Bronchial epithelial cell (primary cell): ENCODE measurements around the gene XIAP. TPM values are rescaled to one million over a fixed set of nuclear protein-coding genes. Genes with fewer than 3 reads are reported as not detected.
"Not testable (repeated sequence)": the region's sequence is repeated elsewhere in the genome, so short reads cannot be mapped to it uniquely, and the experiment has no call there.

Source experiments
- DNase-seq: peaks from one replicate; pipeline ENCODE4 v3.0.0-alpha.2; 2010; ENCODE audit warnings: low read depth
- FAIRE-seq: peaks from 2 replicates; lab custom pipeline; 2011; peaks lifted over from hg19 to GRCh38; lab: Jason Lieb, UNC
- H3K27me3 ChIP-seq: 2 replicates; pipeline ENCODE4 v1.5.1; 2011; ENCODE audit warnings: low read length; ENCODE audit not compliant: control insufficient read depth, insufficient read depth
- H3K36me3 ChIP-seq: 2 replicates; pipeline ENCODE4 v1.5.1; 2011; ENCODE audit warnings: low read length; ENCODE audit not compliant: control insufficient read depth, insufficient read depth
- H3K4me3 ChIP-seq: 2 replicates; pipeline ENCODE4 v1.5.1; 2011; ENCODE audit warnings: mild to moderate bottlenecking, low read depth, low read length, control low read depth
- total RNA-seq: library from RNA; depleted of rRNA; stranded (reverse); fragments of >200 nt; gene quantifications from 2 replicates; pipeline ENCODE4 v1.2.1, GENCODE V29; 2014
- TF ChIP-seq, protein P1 (sequence below): IDR thresholded peaks from 2 replicates; pipeline ENCODE4 v1.5.1; 2011; ENCODE audit warnings: mild to moderate bottlenecking, moderate library complexity, low read length, control low read depth, inconsistent platforms; ENCODE audit not compliant: insufficient read depth, severe bottlenecking

XIAP gene
- total RNA-seq, 1 donor from 2014 or later, result 41.6 TPM

DNA sequence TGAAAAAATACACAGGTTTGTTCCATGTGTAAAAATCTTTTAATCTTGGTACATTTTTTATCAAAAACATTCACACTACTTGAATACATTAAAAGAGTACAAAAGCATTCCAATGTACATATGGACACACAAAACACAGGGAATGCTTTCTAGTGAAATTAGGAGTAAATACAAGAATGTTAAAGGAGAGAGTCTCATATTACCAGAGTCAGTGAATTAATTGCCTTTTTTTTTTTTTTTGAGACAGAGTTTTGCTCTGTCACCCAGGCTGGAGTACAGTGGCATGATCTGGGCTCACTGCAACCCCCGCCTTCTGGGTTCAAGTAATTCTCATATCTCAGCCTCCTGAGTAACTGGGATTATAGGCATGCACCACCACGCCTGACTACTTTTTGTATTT lies 17.0 kb downstream of the XIAP start:
- FAIRE-seq (no peak), DNase-seq (no peak)
- no peaks in the 10 kb centered on the region for H3K36me3 ChIP-seq
- no peak overlapping the region for H3K4me3 ChIP-seq
- H3K27me3 ChIP-seq, result no peaks in the 10 kb centered on the region
- TF ChIP-seq, protein P1, sequence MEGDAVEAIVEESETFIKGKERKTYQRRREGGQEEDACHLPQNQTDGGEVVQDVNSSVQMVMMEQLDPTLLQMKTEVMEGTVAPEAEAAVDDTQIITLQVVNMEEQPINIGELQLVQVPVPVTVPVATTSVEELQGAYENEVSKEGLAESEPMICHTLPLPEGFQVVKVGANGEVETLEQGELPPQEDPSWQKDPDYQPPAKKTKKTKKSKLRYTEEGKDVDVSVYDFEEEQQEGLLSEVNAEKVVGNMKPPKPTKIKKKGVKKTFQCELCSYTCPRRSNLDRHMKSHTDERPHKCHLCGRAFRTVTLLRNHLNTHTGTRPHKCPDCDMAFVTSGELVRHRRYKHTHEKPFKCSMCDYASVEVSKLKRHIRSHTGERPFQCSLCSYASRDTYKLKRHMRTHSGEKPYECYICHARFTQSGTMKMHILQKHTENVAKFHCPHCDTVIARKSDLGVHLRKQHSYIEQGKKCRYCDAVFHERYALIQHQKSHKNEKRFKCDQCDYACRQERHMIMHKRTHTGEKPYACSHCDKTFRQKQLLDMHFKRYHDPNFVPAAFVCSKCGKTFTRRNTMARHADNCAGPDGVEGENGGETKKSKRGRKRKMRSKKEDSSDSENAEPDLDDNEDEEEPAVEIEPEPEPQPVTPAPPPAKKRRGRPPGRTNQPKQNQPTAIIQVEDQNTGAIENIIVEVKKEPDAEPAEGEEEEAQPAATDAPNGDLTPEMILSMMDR, result no peak

DNA sequence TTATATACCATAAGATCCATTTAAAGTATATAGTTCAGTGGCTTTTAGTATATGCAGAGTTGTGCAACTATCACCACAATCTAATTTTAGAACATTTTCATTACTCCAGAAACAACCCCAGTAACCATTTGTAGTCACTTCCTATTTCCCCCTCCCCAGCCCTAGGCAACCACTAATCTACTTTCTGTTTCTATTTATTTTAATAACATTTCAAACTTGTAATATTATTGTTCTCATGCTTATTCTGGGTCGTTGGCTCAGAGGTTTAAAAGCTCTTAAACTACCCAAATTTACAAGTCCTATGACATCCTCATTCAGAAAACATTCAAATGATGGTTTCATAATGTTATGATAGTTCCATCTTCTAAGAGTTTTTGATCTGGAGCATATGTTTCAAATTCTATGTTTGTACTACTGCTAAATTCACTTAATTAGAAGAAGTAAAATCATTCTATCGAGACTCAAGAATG lies 18.4 kb downstream of the XIAP start:
- TF ChIP-seq, protein P1, result no peak
- H3K4me3 ChIP-seq, result no peak overlapping the region
- no peaks in the 10 kb centered on the region for H3K36me3 ChIP-seq
- H3K27me3 ChIP-seq, result no peaks in the 10 kb centered on the region
- FAIRE-seq (no peak), DNase-seq (no peak)

DNA sequence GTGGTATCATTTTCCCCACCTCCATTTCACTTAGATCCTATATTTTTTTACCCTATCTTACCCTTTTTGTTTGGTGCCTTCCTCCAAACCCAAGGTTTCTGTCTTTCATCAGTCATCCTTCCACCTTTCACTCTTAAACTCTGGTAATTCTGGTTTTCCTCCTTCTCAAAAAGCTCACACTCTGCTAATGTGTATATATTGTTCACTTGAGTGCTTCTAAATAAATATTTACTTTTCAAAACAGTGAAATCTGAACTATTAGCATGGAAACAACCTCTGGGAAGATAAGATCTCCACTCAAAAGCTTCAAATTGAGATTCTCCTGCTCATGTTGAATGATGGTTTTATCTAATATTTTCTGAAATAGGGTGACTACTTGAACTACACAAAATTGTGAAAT lies 21.5 kb downstream of the XIAP start:
- no peak for FAIRE-seq
- TF ChIP-seq, protein P1, result no peak
- no peak for DNase-seq
- Histone ChIP-seq H3K36me3 (peaks cover 2% of the 10 kb centered on the region), H3K27me3 (no peaks in the 10 kb centered on the region), H3K4me3 (no peak overlapping the region)

DNA sequence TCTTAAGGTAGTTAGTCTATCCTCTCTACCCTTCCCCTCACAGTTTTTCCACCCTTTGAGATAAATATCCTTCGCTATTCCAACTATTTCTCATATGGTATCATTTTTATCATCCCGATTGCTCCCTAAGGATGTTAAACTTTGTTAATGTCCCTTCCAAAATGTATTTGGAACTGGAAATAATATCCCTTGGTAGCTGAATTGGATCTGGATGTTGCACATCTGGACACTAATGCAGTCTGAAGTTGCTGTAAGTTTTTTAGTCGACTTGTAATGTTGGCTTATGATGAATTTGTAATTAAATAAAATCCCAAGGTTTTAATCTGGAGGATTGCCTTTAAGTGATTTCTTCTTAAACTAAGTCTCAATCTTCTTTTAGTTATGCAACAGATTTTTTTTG lies 22.5 kb downstream of the XIAP start:
- TF ChIP-seq, protein P1, result no peak
- H3K27me3 ChIP-seq, result no peaks in the 10 kb centered on the region
- no peak overlapping the region for H3K4me3 ChIP-seq
- peaks cover 2% of the 10 kb centered on the region for H3K36me3 ChIP-seq
- DNase-seq (no peak), FAIRE-seq (no peak)

DNA sequence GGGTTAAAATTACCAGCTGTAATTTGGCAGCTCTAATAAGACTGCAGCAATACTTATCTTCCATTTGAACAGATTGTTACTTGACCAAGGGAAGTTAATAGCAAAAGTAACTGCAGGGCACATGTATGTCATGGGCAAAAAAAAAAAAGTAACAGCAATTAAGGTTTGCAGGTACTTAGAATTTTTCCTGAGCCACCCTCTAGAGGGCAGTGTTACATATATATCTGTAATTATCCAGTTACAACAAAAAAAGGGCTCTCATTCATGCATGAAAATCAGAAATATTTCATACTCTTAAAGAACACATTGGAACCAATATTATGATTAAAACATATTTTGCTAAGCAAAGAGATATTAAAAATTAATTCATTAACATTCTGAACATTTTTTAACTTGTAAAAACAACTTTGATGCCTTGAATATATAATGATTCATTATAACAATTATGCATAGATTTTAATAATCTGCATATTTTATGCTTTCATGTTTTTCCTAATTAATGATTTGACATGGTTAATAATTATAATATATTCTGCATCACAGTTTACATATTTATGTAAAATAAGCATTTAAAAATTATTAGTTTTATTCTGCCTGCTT lies 25.1 kb downstream of the XIAP start:
- TF ChIP-seq, protein P1, result peak; percentile 25
- FAIRE-seq (no peak), DNase-seq (peak; percentile 56)
- H3K4me3 ChIP-seq, result no peak overlapping the region
- no peaks in the 10 kb centered on the region for H3K27me3 ChIP-seq
- peaks cover 2% of the 10 kb centered on the region for H3K36me3 ChIP-seq

DNA sequence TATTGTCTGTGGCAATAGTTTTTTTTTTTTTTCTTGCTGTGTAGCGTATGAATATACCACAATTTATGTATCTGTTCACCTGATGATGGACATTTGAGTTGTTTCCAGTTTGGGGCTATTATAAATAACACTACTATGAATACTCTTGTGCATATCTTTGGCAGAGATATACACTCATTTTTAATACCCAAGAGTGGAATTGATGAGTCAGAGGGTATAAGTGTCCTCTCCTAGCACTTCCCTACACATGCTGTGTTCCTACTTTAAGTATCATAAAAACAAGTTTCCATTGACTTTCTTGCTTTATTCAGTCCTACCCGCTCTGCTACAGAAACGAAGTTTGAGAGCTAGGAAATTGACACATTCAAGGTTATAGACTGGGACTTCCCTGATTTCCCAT lies 39.8 kb downstream of the XIAP start:
- Histone ChIP-seq H3K27me3 (no peaks in the 10 kb centered on the region), H3K4me3 (no peak overlapping the region), H3K36me3 (no peaks in the 10 kb centered on the region)
- TF ChIP-seq, protein P1, result no peak
- no peak for FAIRE-seq
- DNase-seq, result peak; percentile 23

DNA sequence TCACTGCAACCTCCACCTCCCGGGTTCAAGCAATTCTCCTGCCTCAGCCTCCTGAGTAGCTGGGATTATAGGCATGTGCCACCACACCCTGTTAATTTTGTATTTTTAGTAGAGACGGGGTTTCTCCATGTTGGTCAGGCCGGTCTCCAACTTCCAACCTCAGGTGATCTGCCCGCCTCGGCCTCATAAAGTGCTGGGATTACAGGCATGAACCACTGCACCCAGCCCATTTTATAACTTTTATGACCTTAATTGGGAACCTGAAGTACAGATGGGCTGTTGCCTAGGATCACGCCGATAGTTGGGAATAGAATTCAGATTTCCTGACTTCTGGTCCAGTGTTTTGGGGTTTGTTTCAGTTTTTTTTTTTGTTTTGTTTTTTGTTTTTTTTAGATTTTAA lies 43.4 kb downstream of the XIAP start:
- not testable (repeated sequence) for H3K27me3 ChIP-seq, H3K36me3 ChIP-seq, FAIRE-seq, DNase-seq, H3K4me3 ChIP-seq
